Psoas muscle (tissue), 8 donors: Measurements from ENCODE around the gene CDKN1A. TPM values are rescaled to one million over a fixed set of nuclear protein-coding genes. Genes with fewer than 3 reads are reported as not detected.

ENCODE experiments used
- ATAC-seq, 4 donors: fragments of 200-7000 bp; cut with Tn5 transposase; one replicate each; pipeline ENCODE4 v1.9.1; 2020; ENCODE audit warnings: moderate library complexity in 3 of 4, mild to moderate bottlenecking in 2 of 4
- DNase-seq, 2 donors: peaks; one replicate each; pipeline ENCODE4 v3.0.0-alpha.2; 2020
- H3K27ac ChIP-seq: fragments of 200-600 bp; one replicate; pipeline ENCODE4 v1.8.0; 2022
- H3K27me3 ChIP-seq, 3 donors: fragments of 200-600 bp in 1 of 3; one replicate each; pipeline versions ENCODE4 v1.6.1 to v1.8.0; 2013 to 2022; ENCODE audit warnings: low read length in 2 of 3, mild to moderate bottlenecking in 2 of 3, moderate library complexity in 1 of 3; ENCODE audit not compliant: insufficient read depth in 3 of 3
- H3K36me3 ChIP-seq, 2 donors: fragments of 200-600 bp in 1 of 2; one replicate each; pipeline versions ENCODE4 v1.6.1 to v1.8.0; 2013 to 2022; ENCODE audit warnings: low read depth in 1 of 2, mild to moderate bottlenecking in 1 of 2, moderate library complexity in 1 of 2; ENCODE audit not compliant: insufficient read depth in 1 of 2
- H3K4me1 ChIP-seq: fragments of 200-600 bp; one replicate; pipeline ENCODE4 v1.8.0; 2022
- H3K4me3 ChIP-seq: fragments of 200-600 bp; one replicate; pipeline ENCODE4 v1.8.0; 2022; ENCODE audit warnings: mild to moderate bottlenecking
- H3K9me3 ChIP-seq: fragments of 200-600 bp; one replicate; pipeline ENCODE4 v1.8.0; 2022
- CTCF ChIP-seq: fragments of 200-600 bp; IDR thresholded peaks from one replicate; pipeline ENCODE4 v1.8.0; 2022; ENCODE audit warnings: antibody characterized with exemption
- WGBS, 3 donors: extraction: QIAGEN DNeasy Blood & Tissue Kit; methylation state at CpG; one replicate each; pipeline versions ENCODE4 v1.1.6 to v1.1.7; 2013; 5-methylcytosine and 5-hydroxymethylcytosine counted together
- intact Hi-C, 2 donors: fragments of 100-400 bp; cut with DNase I; formaldehyde crosslinking; loops; one replicate each; pipeline versions ENCODE4 v1.11.0 to v1.14.2; 2022
- polyA plus RNA-seq, 3 donors: library from polyadenylated mRNA; stranded (reverse); fragments of 200-250 nt; gene quantifications; one replicate each; pipeline ENCODE4 v1.2.3, GENCODE V29; 2013
- total RNA-seq, 4 donors: library from RNA; stranded (reverse); fragmentation: NEBNext Ultra II Directional in 2 of 4; extraction: Animal tissue kit (Norgen Biotek cat#: 25700) in 2 of 4; gene quantifications; one replicate each; pipeline versions ENCODE4 v1.2.1 to v1.2.4, GENCODE V29; 2021 to 2023
- donor health status: healthy with polysubstance abuse.
- donor health status: DM: no; HTN: no; CAD: no; lungs with moderate emphysema.
- donor health status: Bipolar disorder and iron deficiency.
- donor health status: healthy.
- donor health status: DM: yes; HTN: yes; CAD: no.
- donor health status: DM: no; HTN: no; CAD: no.
- donor health status: DM: no; HTN: no; CAD: no.
- donor health status: DM: yes; HTN: yes; CAD: no.

The CDKN1A gene
- total and polyA plus RNA-seq, 7 donors: 39.2 to 666 (median 159) TPM

DNA sequence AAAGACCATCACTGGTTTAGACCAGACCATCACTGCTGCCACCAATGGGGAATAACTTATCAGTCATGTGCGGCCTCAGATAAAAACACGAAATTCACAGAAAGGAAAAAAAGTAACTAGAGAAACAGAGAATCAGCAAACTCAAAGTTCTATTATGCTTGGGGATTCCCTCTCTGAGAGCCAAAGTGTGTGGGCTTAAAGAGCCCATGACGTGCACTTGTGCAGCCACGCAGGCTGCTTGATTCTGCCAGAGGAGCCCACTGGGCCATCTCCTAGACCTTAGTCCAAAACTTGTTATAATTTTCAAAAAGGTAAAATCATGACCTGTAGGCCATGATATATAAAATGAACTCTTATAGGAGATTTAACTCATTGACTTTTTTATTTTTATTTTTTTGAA lies 34.3 kb downstream of the CDKN1A start:
- Histone ChIP-seq H3K9me3 (no peaks in the 10 kb centered on the region), H3K4me1 (no peaks in the 10 kb centered on the region), H3K27me3 (no peaks in the 10 kb centered on the region), H3K27ac (no peak overlapping the region), H3K36me3 (no peaks in the 10 kb centered on the region), H3K4me3 (no peak overlapping the region)
- no peak for TF ChIP-seq CTCF
- no peak for ATAC-seq
- WGBS, 3 donors: 76 to 90% (median 88%) methylated on average over 4 of the region's 4 CpGs
- intact Hi-C loops: no loop called here
- no peak for DNase-seq

GRCh38 chr6:36713846-36714245 lies 35.3 kb downstream of the CDKN1A start:
- ATAC-seq: no peak
- Histone ChIP-seq H3K4me1 (no peaks in the 10 kb centered on the region), H3K9me3 (no peaks in the 10 kb centered on the region), H3K27ac (no peak overlapping the region), H3K27me3 (no peaks in the 10 kb centered on the region), H3K4me3 (no peak overlapping the region), H3K36me3 (no peaks in the 10 kb centered on the region)
- DNase-seq: no peak
- TF ChIP-seq CTCF: no peak
- intact Hi-C loops: no loop called here
- 85 to 87% (median 86%) methylated on average over 7 to 8 of the region's 8 CpGs for WGBS, 3 donors

GRCh38 chr6:36714511-36714910 lies 36.0 kb downstream of the CDKN1A start:
- no peak for TF ChIP-seq CTCF
- H3K36me3 ChIP-seq: no peaks in the 10 kb centered on the region
- peak in 1 of 2 donors; percentile 12 for DNase-seq
- H3K4me1 ChIP-seq: no peaks in the 10 kb centered on the region
- H3K4me3 ChIP-seq: no peak overlapping the region
- H3K9me3 ChIP-seq: no peaks in the 10 kb centered on the region
- WGBS, 3 donors: 80 to 90% (median 84%) methylated on average over 9 to 10 of the region's 10 CpGs
- no peaks in the 10 kb centered on the region for H3K27me3 ChIP-seq
- intact Hi-C loops: no loop called here
- no peak overlapping the region for H3K27ac ChIP-seq
- ATAC-seq: no peak

GRCh38 chr6:36715469-36715868 lies 37.0 kb downstream of the CDKN1A start:
- WGBS, 3 donors: 88 to 90% (median 89%) methylated on average over 7 of the region's 7 CpGs

More at GRCh38 chr6:36715469-36715868, 37.0 kb downstream of the CDKN1A start:
- ATAC-seq (no peak), DNase-seq (peak in 1 of 2 donors; percentile 46)
- no peaks in the 10 kb centered on the region for H3K4me1 ChIP-seq
- intact Hi-C loops: no loop called here
- H3K4me3 ChIP-seq: no peak overlapping the region
- H3K36me3 ChIP-seq: no peaks in the 10 kb centered on the region
- no peak for TF ChIP-seq CTCF
- H3K9me3 ChIP-seq: no peaks in the 10 kb centered on the region
- no peak overlapping the region for H3K27ac ChIP-seq
- no peaks in the 10 kb centered on the region for H3K27me3 ChIP-seq
